ENCODE data around the gene CABCOCO1.
"Not testable (repeated sequence)": the region's sequence is repeated elsewhere in the genome, so short reads cannot be mapped to it uniquely, and the experiment has no call there.

Gene CABCOCO1

DNA sequence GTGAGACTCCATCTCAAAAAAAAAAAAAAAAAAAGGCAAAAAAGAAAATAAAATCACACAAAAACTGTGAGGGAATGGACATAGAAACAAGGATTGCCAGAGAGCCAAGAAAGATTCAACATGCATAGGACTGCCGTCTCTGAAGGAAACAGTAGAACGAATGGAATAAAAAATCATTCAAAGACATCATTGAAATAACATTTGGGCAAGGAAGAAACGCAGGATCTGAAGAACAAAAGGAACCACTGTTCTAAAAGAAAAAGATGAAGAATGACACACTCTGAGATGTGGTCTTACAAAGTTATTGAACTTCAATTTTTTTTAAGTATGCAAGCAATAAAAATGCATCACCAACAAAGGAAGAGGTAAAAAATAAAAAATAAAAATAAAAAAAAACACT lies 57.2 kb downstream of the CABCOCO1 start:
- DNase-seq, result no peak

GRCh38 chr10:61721431-61721830 lies 58.7 kb downstream of the CABCOCO1 start:
- no peak for DNase-seq

GRCh38 chr10:61725221-61725620 lies 62.5 kb downstream of the CABCOCO1 start:
- DNase-seq, result not testable (repeated sequence)

- no peak for DNase-seq
These were observed 66.9 kb downstream of the CABCOCO1 start for GRCh38 chr10:61729596-61729995.

DNA sequence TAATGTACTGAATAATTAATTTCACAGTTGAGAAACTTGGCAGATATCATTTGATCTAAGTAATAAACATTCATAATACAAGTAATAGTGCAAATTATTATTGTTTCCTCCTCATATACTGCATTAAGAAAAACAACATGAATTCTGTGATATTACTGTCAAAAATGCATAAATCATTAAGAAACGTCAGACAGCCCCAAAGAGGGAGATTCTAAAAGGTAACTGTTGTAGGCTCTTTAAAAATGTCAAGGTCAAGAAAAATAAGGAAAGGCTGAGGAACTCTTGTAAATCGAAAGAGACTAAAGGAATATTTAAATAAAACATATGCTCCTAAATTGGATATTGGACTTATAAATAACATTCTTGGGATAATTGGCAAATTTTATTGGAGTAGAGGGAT lies 67.9 kb downstream of the CABCOCO1 start:
- no peak for DNase-seq

DNA sequence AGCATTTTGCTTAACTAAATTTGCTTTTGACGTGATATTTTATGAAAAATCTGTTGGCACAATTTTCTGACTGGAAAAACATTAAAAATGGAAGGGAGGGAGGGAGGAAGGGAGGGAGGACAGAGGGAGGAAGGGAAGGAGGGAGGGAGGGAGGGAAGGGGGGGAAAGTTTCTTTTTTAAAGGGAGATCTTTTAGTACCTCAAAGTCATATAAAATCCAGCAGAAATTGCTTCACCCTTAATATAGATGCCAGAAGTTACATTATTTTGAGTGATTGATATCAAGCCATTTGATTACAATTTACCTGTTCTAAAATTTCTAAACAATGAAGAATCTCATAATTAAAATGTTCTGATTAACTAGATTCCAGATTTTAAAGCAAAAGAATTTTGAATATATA lies 68.9 kb downstream of the CABCOCO1 start:
- DNase-seq, result no peak

GRCh38 chr10:61732629-61733278 lies 70.0 kb downstream of the CABCOCO1 start:
- no peak for DNase-seq

GRCh38 chr10:61733358-61733940 lies 70.7 kb downstream of the CABCOCO1 start:
- DNase-seq, result no peak

DNA sequence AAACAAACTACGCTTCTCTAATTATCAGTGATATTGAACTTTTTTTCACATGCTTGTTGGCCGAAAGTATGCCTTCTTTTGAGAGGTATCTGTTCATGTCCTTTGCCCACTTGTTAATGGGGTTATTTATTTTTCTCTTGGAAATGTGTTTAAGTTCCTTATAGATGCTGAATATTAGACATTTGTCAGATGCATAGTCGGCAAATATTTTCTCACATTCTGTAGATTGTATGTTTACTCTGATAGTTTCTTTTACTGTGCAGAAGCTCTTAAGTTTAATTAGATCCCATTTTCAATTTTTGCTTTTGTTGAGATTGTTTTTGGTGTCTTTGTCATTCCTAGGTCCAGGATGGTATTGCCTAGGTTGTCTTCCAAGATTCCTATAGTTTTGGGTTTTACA lies 73.2 kb downstream of the CABCOCO1 start:
- DNase-seq, result no peak

GRCh38 chr10:61737455-61737854 lies 74.7 kb downstream of the CABCOCO1 start:
- DNase-seq, result not testable (repeated sequence)

- no peak for DNase-seq
These were observed 80.1 kb downstream of the CABCOCO1 start for GRCh38 chr10:61742812-61743211.

GRCh38 chr10:61744469-61744868 lies 81.7 kb downstream of the CABCOCO1 start:
- DNase-seq, result no peak

GRCh38 chr10:61746377-61746776 lies 83.6 kb downstream of the CABCOCO1 start:
- DNase-seq, result no peak

- no peak for DNase-seq
These were observed 84.6 kb downstream of the CABCOCO1 start for GRCh38 chr10:61747307-61747706.

DNA sequence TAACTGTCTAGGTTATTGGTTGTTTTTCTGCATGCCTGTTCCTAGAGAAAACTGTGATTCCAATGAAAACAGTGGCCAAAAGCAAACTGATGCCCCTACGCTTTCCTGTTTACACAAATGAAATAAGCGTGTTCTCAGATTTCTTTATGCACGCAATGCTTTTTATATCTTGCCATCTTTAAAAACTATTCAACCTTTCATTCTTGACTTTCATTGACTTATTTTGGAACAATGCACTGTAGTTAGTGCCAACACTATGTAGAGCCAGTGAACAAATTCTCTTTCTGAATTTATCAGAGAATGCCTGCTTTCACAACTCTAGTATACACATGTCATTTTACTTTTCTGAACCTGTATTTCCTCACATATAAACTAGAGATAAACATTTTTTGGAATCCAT lies 86.6 kb downstream of the CABCOCO1 start:
- DNase-seq, result no peak

- no peak for DNase-seq
These were observed 88.3 kb downstream of the CABCOCO1 start for GRCh38 chr10:61750943-61751471.

DNA sequence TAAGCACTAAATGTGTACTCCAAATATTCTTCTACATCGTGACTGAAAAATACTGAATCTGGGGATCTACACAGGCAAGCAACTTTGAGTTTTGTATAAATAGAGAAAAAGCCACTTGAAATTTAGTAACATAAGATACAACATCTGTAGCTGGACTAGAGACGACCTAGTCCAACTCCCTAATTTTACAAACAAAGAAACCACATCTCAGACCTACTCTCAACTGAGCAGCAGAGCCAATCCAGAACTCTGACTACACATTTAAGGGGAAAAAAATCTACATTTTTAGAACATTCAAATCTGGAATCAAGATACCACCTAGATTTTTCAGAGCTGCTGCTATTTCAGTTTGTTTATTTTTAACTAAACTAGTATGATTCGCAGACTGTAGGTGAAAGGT lies 88.9 kb downstream of the CABCOCO1 start:
- DNase-seq, result no peak

DNA sequence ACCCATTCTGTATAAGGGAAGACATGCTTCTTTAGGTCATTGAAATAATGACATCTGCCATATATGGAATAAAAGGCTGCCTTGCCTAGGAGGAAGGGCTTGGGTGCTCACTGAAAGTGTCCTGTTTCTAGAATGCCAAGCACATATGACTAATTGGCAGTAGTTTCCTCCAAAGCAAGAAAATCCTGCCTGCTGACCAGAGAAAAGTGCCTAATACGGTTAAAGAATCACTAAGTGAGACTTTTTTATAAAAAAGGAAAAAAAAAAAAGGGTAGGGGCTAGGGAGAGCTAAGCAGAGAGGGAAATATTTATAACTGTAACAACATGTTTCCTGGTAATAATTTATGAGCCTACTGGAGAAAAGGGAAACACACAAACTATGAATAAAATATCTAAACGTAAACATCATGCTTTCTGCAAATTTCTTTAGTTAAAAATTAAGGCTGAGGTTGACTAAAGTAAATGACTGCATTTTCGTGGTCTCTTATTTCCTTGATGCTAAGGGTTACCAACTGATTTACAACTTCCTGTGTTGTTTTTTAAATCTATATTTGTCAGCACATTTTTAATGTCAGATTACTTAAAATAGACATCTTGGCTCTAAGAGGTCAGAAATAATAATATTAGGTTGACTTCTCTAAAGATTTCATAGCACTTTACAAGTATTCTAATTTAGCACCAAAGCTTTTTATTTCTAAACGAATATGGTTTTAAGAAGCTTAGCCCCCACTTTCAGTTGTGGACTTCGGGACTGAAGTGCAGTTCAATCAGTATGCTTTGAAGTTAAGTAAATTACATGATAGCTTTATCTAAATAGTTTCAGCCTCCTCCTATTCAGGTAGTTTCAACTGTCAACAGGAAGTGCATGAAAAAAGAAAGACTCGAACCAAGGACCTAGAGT lies 89.6 kb downstream of the CABCOCO1 start:
- DNase-seq, result no peak

- DNase-seq, result no peak
These were observed 90.7 kb downstream of the CABCOCO1 start for GRCh38 chr10:61753453-61753852.

GRCh38 chr10:61754587-61755550 lies 92.1 kb downstream of the CABCOCO1 start:
- DNase-seq, result no peak

DNA sequence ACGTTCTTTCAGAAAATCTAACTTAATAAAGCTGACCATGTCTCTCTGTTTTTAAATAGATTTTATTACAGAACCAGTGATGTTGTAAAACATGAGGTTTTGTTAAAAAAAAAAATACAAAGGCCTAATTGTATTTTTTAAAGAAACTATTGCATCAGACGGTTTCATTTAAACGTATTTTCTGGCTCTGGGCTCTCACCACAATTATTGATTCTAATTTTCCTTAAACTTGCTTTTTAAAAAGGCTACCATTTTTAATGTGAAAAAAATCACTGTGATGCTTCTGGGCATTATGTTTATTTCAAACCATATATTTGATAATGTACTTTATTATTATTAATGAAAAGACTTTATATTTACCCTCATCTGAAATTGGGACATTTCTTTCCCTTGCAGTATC lies 94.3 kb downstream of the CABCOCO1 start:
- no peak for DNase-seq
